Forelimb muscle (tissue), 1 donor: ENCODE measurements around the gene DCAF12L2. TPM values are rescaled to one million over a fixed set of nuclear protein-coding genes. Genes with fewer than 3 reads are reported as not detected.
"Not testable (repeated sequence)": the region's sequence is repeated elsewhere in the genome, so short reads cannot be mapped to it uniquely, and the experiment has no call there.

Source experiments
- DNase-seq: peaks from one replicate; pipeline ENCODE4 v3.0.0-alpha.2; 2013; ENCODE audit warnings: low read depth
- polyA plus RNA-seq: library from polyadenylated mRNA; unstranded; fragments of 120-200 nt; gene quantifications from one replicate; pipeline ENCODE4 v1.2.1, GENCODE V29; 2013; ENCODE audit not compliant: insufficient read length

Gene DCAF12L2
- 11.0 TPM for polyA plus RNA-seq

- no peak for DNase-seq
These were observed at the start of gene DCAF12L2 for GRCh38 chrX:126165721-126166461. Gene DCAF12L2, minus strand, starts transcription at chrX:126166289. Its CDS starts 365 bp downstream, at chrX:126165924.

- DNase-seq, result not testable (repeated sequence)
These were observed 24.8 kb upstream of the DCAF12L2 start for GRCh38 chrX:126190888-126191287.

DNA sequence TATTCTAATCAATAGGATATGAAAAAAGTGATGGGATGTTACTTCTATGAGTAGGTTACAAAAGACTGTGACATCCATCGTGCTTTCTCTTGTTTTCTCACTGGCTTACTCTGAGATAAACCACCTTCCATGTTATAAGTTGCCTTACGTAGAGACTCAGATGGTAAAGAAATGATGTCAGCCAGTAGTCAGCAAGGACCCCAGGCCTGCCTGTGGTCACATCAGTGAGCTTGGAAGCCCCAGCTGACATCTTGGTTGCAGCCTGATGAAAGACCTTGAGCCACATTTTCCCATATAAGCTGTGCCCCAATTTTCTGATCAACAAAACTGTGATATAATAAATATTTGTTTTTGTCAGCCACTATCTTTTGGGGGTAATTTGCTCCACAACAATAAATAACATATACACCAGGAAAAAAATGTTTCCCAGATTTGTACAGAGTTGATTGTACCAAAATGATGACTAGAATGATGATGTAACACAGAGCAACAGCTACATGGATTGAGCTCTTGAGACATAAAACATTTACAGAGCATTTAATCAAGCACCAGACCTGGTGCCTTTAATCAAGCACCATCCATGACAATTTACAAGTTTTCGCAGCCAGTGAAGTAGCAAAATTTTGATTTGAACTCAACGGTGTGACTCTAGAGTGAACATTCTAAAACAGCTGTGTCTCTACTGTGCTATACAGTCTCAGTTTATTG, 11.2 kb upstream of the DCAF12L2 start:
- no peak for DNase-seq

- no peak for DNase-seq
These were observed 4.6 kb upstream of the DCAF12L2 start for GRCh38 chrX:126170720-126171119.

DNA sequence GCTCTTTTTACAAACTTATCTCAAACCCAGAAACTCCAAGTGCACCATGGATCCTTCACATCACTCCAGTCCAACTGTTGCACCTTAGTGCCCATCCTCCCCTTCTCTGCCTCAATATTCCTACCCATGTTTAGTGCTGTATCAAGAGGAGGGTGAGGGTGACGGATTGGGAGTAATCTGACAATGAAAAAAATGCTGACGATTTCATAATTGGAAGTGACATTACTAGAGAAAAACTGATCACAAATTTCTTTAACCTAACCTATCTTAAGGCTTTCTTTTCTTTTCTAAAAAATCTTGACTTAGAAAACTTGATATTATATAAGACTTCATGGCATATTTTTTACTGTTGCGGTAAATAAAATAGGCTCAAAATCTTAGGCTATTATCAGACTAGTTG, 1.5 kb upstream of the DCAF12L2 start:
- DNase-seq, result no peak

DNA sequence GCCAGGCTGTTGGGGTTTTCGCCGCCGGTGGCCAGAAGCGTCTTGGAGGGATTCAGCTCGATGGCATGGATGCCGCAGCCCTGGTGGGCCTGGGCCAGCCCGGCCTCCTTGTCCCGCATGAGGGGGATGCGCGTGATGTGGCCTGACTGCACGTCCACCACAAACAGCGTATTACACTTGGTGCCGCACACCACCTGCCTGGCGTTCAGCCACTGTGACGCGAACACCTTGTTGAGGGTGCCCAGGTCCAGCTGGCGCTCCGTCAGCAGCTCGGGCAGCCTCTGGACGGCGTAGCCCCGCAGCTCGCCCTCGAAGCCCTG, 728 bp downstream of the DCAF12L2 start:
- no peak for DNase-seq

DNA sequence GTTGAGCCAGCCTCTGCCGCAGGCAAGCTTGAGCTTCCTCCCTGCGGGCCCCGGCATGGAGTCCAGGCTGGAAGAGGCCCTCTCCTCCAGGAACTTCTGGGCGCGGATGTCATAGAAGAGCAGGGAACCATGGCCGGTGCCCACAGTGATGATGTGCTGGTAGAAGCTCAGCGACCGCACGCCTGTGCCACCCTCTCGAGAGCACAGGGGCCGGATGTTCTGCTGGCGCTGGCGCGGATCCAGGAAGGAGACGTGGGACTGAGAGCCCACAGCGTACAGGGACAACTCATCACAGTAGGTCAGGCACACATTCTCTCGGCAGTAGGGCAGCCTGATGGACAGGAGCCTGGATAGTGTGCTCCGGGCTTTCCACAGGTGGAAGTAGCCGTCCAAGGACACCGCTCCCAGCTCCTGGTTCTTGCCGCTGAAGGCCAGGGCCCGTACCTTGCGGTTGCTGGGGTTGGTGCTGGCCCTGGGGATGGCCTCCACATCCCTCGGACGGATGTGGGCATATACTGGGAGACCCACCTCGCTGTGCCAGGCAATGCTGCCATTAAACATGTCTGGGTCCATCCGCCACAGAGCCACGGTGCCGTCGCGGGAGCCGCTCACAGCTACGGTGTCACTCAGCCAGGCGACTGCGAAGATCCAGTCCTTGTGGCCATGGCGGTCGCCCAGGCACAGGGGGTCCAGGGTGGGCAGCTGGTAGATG, 1.2 kb downstream of the DCAF12L2 start:
- no peak for DNase-seq

DNA sequence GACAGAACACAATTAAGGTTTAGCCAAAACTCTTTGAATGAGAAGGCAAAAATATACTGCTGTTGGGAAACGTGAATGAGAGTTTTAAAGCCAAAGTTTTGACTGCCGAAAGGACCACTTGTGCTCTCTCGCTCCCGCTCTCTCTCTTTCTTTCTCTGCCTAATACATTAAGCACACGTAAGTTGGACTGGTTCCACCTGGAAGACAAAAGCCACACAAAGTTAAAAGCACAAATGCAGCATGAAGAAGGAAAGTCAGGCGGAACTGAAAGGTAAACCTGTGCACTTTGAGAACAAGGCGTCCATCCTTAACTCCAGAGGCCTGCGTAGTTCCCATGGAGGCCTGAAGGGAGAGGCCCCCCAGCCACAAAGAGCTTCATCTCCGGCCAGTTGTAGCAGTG, 1.9 kb downstream of the DCAF12L2 start:
- DNase-seq, result no peak

- no peak for DNase-seq
These were observed 25.1 kb downstream of the DCAF12L2 start for GRCh38 chrX:126141014-126141413.

- no peak for DNase-seq
These were observed 28.2 kb downstream of the DCAF12L2 start for GRCh38 chrX:126137899-126138298.

- no peak for DNase-seq
These were observed 41.4 kb downstream of the DCAF12L2 start for GRCh38 chrX:126124721-126125120.
